ENCODE data around the gene ZNF609.
A peak's percentile ranks its signal among the peaks of the same experiment; 100 is the strongest.
"Not testable (repeated sequence)": the region's sequence is repeated elsewhere in the genome, so short reads cannot be mapped to it uniquely, and the experiment has no call there.

ZNF609 gene

DNA sequence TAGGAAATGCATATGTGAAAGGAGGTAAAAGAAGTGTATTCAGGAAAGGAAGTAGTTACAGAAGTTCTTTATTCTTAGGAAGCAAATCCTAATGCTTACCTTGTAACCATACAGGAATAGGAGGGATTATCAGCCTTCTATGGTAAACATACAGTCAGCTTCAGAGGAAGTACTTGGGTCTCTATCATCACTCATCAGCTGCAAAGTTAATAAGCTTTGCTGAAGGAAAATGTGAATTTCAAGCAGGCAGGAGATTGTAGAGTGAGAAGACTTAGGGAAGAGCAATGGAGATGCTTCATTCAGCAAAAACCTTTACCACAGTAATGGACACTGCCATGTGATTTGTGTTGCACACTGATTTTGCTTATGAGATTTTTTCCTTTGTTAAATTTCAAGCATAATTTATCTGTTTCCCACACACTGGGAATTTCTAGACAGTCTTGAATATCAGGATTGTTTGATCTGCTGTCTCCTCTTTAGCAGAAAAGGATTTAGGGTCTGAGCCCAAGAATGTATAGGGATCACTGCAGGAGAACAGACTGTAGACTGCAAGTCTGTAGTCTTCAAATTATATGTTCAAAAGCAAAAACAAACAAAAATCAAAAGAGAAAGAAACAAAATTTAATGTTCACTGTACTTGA lies 150.8 kb downstream of the ZNF609 start:
- no peak for DNase-seq (ENCODE audit: low read depth, low spot score)
- no peak overlapping the region for H3K27ac ChIP-seq

DNA sequence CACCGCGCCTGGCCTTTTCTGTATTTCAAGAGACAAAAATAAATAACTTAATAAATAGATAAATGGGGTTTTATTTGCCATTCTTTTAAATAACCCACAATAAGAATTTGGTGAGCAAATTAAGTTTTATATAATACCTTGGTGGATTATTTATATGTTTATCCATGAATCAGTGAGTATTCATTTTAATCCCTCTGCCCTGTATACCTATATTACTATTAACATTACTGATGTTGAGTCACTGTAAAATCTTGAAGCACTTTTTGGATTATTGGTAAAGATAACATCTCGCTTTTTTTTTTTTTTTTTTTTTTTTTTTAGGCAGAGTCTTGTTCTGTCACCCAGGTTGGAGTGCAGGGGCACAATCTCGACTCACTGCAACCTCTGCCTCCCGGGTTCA lies 154.1 kb downstream of the ZNF609 start:
- no peak for DNase-seq (ENCODE audit: low read depth, low spot score)
- H3K27ac ChIP-seq, result no peak overlapping the region

DNA sequence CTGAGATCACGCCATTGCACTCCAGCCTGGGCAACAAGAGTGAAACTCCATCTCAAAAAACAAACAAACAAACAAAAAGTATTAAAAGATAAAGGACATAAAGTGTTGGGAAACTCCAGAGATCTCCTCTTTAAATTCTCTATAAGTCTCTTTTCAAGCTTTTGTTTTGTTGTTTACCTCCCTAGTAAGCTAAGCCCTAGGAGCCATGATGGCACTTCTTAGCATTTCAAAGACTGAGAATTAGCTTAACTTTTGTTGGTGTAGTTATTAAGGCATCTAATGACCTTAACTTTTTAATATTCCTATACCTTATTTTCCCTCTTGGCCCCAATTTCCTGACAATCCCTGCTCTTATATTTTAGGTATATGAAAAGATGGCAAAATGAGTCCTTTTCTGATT lies 157.3 kb downstream of the ZNF609 start:
- DNase-seq (ENCODE audit: low read depth, low spot score), result no peak
- H3K27ac ChIP-seq, result no peak overlapping the region

DNA sequence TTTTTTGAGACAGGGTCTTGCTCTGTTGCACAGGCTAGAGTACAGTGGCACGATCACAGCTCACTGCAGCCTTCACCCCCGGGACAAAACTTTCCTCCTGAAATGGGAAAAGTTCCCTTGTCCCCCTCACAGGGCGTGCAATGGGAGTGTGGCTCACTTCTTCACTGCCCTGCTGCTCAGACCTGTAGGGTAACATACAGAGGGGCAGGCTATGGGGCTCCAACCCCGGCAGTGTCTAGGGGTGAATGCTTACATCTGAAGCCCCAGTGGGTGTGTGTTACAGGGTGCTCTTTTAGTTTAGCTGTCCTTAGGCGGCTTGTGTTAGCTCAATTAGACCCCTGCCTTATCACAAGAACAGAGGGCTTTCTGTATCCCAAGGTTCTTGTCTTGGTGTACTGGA lies 157.8 kb downstream of the ZNF609 start:
- no peak overlapping the region for H3K27ac ChIP-seq
- no peak for DNase-seq (ENCODE audit: low read depth, low spot score)

DNA sequence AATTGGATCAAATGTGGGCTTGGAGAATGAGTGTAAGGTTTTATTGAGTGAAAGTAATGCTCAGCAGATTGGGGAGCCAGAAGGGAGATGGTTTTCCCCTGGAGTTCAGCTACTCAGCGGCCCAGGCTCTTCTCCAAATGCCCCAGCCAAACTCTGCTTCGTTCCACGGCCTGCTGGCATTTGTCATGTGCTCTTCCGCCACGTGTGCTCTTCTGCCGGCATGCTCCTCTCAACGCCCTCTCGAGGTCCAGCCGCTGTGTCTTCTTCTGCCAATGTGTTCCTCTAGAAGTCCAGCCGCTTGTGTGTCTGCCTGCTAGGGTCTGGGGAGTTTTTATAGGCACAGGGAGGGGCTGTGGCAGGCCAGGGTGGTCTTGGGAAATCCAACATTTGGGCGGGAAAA lies 158.2 kb downstream of the ZNF609 start:
- no peak for DNase-seq (ENCODE audit: low read depth, low spot score)
- H3K27ac ChIP-seq, result no peak overlapping the region

DNA sequence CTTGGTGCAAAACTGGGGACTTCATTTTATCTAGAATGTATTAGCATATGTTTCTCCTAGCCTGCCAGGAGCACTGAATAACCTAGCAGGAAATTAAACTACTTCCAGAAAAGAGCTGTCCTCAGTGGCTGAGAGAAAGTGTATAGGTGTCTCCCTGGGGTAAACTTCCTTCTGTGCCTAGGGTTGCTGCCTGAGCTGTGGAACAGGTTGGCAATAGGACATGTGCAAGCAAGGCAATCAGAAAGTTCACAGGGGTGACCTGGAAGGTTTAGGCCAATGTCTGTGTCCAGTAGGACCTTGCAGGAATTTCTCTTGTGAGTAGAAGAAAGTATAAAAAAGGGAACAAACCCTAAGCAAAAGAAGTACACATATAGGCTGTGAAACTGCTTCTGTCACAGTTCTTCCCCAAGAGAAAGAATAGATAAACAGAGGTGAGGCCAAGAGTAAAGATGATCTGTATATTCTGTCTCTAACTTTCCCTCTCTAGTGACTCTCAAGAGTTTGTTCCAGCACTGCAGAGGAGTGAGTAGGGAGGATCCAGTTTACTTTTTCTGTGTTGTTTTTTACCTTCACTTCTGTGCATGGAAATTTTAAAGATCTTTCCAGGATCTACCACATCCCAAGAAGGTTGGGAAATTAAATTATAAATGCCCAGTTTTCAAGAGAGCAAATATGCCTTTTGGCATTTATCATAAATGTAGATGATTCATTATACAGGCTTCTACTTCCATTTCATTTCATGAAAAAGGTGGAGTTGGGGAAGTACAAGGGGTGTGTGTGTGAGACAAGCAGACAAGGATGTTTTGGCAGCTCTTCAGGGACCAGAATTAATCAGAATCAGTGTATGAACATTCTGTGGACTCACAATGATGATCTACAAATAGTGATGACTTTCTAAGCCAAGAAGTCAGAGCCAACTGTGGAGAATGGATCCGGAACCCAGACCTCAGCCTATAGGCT lies 159.8 kb downstream of the ZNF609 start:
- DNase-seq (ENCODE audit: low read depth, low spot score), result peak; percentile 60
- H3K27ac ChIP-seq, result peak overlapping the region; percentile 64

DNA sequence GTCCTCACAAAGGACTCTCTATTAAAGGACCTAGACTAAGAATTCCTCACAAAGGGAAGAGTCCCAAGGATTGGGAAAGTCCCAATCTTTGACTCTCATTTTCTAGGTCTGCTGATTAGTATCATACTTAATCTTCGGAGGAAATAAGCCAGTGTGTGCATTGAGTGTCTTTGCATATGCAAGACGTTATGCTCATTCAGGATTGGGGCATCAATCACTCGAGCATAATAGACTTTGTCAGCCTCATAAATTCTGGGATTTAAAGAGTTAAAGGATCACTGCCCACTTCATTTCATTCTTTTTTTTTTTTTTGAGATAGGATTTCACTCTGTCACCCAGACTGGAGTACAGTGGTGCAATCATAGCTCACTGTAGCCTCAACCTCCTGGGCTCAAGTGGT lies 160.7 kb downstream of the ZNF609 start:
- no peak for DNase-seq (ENCODE audit: low read depth, low spot score)
- H3K27ac ChIP-seq, result peak overlapping the region; percentile 64

DNA sequence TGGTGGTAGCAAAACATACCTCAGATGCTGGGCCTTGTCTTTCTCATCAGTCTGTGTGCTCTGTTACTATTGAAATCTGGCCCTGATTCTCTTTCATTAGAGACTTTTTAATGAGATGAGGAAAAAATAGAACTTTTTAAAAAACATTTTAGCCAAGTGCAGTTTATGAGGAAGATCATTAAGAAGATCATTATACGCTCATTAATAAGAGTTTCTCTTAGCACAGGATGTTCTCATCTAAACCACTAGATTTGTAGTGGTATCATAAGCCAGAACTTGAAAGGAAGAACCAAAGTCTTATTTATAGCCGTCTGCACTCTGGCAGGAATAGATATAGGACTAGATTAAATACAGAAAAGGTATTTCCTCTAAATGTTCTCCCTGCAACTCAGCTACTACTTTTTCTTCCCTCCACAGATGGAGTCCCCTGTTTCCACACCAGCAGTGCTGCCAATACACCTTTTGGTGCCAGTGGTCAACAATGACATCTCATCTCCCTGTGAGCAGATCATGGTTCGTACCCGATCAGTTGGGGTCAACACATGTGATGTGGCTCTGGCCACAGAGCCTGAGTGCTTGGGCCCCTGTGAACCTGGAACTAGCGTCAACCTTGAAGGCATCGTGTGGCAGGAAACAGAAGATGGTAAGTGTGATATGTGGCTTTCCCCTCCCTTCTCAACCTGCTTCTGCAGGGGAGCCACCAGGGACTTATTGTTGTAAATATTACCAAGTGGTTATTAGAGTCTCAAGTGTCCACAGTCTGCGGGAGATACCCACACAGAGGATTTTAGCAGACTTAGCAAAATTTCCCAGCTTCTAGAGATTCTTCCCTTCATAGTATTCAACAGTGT lies 162.3 kb downstream of the ZNF609 start:
- no peak for DNase-seq (ENCODE audit: low read depth, low spot score)
- H3K27ac ChIP-seq, result no peak overlapping the region

DNA sequence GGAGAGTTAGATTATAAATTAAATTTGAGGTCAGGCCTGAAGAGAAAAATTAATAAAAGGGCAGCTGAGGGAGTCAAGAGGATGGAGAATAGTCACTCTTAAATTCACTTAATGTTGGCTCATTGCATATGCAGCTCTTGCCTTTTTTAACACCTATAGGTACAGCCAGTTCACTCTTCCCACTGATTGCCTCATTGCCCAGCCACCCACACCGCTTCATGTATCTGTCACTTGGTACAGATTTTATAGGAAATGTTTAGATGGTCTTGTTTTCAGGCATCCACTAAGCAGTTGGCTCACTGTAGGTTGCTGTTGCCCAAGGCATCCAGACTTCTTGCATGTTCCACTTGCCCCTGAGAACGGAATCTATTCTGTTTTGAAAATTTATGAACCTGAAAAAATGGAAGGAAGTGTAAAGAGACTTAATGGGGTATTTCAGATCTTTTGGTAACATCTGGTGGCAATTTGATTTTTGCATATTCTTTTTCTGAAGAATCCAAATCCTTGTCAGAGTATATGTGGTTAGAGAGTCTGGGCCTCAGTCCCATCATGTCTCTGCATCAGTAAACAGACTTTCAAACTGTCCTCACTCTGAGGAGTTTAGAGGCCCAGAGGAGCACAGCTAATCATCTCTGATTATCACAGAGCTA lies 163.1 kb downstream of the ZNF609 start:
- no peak for DNase-seq (ENCODE audit: low read depth, low spot score)

DNA sequence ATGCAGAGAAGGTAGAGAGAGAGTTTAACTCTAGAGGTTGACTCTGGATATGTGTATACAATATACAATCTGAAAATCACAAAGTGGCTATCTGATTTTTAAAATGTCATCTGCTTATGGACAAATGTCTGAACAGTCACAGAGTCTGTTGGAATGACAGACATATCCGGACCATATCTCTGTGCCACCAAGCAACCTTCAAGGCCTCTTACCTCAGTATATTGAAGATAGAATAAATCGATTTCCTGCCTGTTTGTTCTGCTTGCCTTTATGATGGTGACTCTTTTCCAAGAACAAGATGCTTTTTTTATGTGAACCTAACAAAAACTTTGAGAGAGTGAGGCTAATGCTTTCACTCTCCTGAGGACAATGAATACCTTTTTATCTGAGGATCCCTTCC lies 163.9 kb downstream of the ZNF609 start:
- DNase-seq (ENCODE audit: low read depth, low spot score), result no peak
- H3K27ac ChIP-seq, result no peak overlapping the region

More for the DNA sequence above, 163.1 kb downstream of the ZNF609 start:
- H3K27ac ChIP-seq, result no peak overlapping the region

DNA sequence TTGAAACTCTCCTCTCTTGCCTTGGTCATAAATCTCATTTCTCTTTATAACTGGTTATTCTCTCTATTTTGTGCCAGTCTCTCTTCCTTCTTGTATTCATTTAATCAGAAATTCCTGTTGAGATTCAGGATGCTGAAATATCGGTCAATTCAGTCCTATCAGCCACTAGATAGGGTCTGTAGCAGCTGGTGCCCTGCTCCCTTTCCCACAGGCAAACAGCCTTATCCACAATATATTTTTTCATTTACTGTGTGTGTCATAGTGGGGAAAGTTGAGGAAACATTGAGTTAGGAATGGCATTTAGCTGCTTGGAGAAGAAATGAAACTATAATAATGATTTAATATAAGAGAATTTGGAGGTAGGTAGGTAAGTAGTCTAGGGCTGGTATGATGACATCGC lies 168.7 kb downstream of the ZNF609 start:
- H3K27ac ChIP-seq, result no peak overlapping the region
- DNase-seq (ENCODE audit: low read depth, low spot score), result no peak

DNA sequence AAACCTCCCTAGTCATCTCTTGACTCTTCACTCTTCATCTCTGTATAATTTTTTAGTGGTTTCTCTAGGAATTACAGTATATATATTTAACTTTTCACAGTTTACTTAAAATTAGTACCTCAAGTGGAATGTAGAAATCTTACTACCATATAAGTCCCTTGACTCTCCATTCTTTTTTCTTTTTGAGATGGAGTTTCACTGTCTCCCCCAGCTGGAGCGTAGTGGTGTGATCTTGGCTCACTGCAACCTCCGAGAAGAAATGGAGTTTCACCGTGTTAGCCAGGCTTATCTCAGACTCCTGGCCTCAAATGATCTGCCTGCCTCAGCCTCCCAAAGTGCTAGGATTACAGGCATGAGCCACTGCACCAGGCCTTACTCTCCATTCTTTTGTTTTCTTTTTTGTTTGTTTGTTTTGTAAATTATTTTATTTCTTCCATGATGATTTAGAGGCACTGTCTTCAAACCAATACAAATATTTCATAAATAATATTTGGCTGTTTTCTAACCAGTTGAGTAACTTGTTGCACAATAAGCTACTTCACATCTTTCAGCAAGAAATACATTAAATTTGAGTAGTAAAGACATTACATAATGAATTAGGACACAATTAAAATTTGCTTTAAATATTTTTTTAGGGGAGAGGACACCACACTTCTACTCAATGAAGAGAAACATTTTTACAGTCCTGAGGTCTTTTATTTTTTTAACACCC lies 170.2 kb downstream of the ZNF609 start:
- DNase-seq (ENCODE audit: low read depth, low spot score), result no peak
- no peak overlapping the region for H3K27ac ChIP-seq

DNA sequence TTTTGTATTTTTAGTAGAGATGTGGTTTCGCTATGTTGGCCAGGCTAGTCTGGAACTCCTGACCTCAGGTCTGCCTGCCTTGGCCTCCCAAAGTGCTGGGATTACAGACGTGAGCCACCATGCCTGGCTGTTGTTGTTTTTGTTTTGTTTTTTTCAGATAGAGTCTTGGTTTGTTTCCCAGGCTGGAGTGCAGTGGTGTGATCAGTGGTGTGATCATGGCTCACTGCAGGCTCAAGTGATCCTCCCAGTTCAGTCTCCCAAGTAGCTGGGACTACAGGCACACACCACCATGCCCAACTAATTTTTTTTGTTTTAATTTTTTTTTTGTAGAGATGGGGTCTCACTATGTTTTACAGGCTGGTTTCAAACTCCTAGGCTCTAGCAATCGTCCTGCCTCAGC lies 172.3 kb downstream of the ZNF609 start:
- DNase-seq (ENCODE audit: low read depth, low spot score); H3K27ac ChIP-seq: not testable (repeated sequence)

DNA sequence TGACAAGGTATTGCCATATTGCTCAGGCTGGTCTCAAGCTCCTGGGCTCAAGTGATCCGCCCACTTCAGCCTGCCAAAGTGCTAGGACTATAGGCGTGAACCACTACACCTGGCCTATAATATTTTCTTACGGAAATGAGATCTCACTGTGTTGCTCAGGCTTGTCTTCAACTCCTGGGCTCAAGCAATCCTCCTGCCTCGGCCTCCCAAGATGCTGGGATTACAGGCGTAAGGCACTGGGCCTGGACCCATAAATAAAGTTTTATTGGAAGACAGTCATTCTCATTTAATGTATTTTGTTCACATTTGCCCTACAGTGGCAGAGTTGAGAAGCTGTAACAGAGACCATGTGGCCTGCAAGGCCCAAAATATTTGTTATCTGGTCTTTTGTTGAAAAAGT lies 173.0 kb downstream of the ZNF609 start:
- DNase-seq (ENCODE audit: low read depth, low spot score), result no peak
- H3K27ac ChIP-seq, result no peak overlapping the region

DNA sequence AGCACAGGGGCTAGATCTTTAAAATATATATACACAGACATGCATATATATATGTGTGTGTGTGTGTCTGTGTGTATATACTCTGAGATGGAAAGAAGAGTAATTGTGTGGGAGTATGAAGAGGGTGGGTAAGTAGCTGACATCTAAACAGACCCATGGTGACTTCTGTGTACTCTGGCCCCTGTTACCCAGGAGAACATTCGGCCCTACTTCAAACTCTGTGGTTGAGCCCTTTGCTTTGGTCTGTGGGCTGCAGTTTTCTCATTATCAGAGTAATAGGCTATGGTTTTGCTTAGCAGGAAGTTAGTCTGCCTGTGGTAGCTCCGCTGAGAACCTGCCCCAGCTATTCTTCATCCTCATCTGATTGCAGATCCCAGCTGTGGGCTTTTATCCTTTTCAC lies 173.6 kb downstream of the ZNF609 start:
- H3K27ac ChIP-seq, result no peak overlapping the region
- DNase-seq (ENCODE audit: low read depth, low spot score), result no peak

DNA sequence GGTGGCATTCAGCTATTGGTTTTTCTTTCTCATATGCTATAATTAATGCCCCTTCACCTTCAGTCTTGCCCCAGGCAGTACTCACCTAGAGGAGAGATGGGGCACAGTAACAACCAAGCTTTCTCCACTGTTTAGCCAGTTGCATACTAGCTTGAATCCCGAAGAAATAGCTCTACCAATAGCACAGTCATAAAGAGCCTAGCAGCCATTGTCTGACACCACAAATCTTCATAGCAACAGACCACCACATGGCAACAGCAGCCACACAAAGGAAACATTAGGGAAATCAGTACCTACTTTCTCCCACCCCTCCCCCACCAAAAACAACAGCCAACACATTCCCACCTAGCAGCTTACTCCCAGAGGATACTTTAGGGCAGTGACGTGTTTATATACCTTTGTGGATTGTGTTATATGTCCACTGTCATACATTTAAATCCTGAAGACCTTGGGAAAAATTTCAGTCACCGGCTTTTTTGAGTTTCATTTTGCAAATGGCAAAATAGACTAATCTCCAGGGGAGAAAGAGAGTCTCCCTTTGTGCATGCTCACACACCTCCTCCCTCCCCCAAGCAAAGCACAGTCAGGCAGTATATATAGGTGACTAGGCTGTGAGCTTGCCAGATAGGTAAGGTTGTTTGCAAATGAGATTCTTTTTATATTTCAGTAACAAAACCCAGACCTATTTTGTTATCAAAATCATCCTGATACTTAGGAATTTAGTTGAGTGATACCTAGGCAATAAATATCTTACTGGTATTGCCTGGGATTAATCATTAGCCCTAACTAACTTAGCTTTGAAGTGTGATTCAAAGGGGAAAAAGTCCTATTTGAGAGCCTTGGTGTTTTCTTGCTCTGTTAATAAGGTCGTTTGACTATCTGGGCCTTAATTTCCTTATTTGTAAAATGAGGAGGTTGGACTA lies 174.5 kb downstream of the ZNF609 start:
- DNase-seq (ENCODE audit: low read depth, low spot score), result no peak
- H3K27ac ChIP-seq, result peak overlapping the region; percentile 31

DNA sequence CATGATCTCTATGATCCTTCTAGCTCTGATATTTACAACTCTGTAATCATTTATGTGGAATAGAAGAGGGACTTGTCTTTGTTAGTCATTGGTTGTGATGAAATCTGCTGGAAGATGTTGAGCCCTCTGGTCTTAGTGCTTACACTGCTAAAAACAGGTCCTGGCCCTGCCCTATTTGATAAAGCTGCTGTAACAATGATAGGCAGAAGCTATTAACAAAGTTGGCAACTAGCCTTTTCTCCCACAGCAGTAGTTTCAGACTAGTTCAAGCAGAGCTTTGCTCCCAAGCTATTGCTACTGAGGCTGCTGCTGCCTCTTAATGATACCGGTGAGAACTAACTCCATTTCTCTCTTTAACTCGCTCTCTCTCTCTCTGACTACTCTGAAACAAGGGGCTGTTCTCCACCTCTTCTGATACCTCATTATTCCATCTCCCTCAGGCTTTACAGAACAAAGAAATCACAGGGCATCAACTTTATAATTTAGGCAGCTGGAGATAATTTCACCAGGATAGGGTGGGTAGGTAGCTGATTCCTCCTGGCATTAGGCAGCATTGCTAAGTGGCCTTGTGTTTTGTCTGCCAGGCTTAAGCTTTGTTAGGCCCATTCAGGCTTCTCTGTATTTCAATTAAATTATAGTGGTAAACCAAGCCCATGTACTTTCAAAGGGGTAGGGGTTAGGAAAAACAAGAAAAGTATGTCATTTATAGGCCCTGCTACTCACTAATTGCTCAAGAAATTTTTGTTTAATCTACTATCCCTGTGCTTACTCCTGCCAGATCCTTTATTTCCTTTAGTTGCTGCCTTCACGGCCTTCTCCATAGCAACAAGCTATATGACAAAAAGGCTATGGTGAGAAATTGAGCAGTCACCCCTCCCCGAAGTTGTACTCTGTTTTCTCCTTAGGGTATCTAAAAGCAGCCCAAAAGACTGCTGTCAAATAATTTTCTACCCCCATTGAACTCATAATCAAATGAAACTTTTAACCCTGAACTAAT lies 175.4 kb downstream of the ZNF609 start:
- peak; percentile 46 for DNase-seq (ENCODE audit: low read depth, low spot score)
- H3K27ac ChIP-seq, result peak overlapping the region; percentile 31
